PC-9 (cell line): ENCODE data around the gene GNL1. TPM values are rescaled to one million over a fixed set of nuclear protein-coding genes. Genes with fewer than 3 reads are reported as not detected.
"Not testable (repeated sequence)": the region's sequence is repeated elsewhere in the genome, so short reads cannot be mapped to it uniquely, and the experiment has no call there.

ENCODE experiments used
- BruUV-seq: library from RNA; stranded (reverse); fragments of 400-500 nt; replicated peaks from 2 replicates; lab custom pipeline; 2021; lab: Mats Ljungman, UMichigan
- CTCF ChIA-PET: fragments of 300-600 bp; sonication (Branson Sonifier 250); formaldehyde crosslinking; loops from one replicate; lab custom pipeline; 2022; ENCODE audit warnings: antibody characterized with exemption; lab: Charles Lee
- POLR2A ChIA-PET: fragments of 300-600 bp; sonication (Branson Sonifier 250); formaldehyde crosslinking; loops from one replicate; lab custom pipeline; 2022; ENCODE audit warnings: antibody characterized with exemption; ENCODE audit not compliant: unreplicated experiment; lab: Charles Lee
- DNase-seq, 2 experiments: peaks; one replicate each; pipeline versions ENCODE4 v3.0.0 to v3.0.0-alpha.2; 2015 to 2022; ENCODE audit warnings: mixed read lengths in 1 of 2
- H2AFZ ChIP-seq: fragments of 200-600 bp; sonication (generic); 2 replicates; pipeline ENCODE4 v1.8.1; 2017; ENCODE audit warnings: antibody characterized with exemption
- H3F3A ChIP-seq: fragments of 200-600 bp; sonication (generic); 2 replicates; pipeline ENCODE4 v1.8.1; 2017; ENCODE audit warnings: antibody characterized with exemption, mild to moderate bottlenecking, low read depth; ENCODE audit not compliant: insufficient read depth
- H3K27ac ChIP-seq: fragments of 200-600 bp; sonication (generic); 2 replicates; pipeline ENCODE4 v1.6.1; 2016; ENCODE audit warnings: mixed run types
- H3K27me3 ChIP-seq: fragments of 200-600 bp; sonication (generic); 2 replicates; pipeline ENCODE4 v1.6.1; 2016; ENCODE audit warnings: low read depth, mixed run types; ENCODE audit not compliant: insufficient read depth
- H3K36me3 ChIP-seq: fragments of 200-600 bp; sonication (generic); 2 replicates; pipeline ENCODE4 v1.6.1; 2016; ENCODE audit warnings: low read depth, mixed run types
- H3K4me1 ChIP-seq: fragments of 200-600 bp; sonication (generic); replicated peaks from 2 replicates; pipeline ENCODE4 v1.6.1; 2016; ENCODE audit warnings: mixed run types; ENCODE audit not compliant: insufficient read depth
- H3K4me2 ChIP-seq: fragments of 200-600 bp; sonication (generic); 2 replicates; pipeline ENCODE4 v1.6.1; 2017; ENCODE audit warnings: mixed run types
- H3K4me3 ChIP-seq: fragments of 200-600 bp; sonication (generic); 2 replicates; pipeline ENCODE4 v1.6.1; 2016; ENCODE audit warnings: mixed run types
- H3K79me2 ChIP-seq: fragments of 200-600 bp; sonication (generic); 2 replicates; pipeline ENCODE4 v1.6.1; 2017; ENCODE audit warnings: low read depth, mixed run types
- H3K9me2 ChIP-seq: fragments of 200-600 bp; sonication (generic); 2 replicates; pipeline ENCODE4 v1.8.1; 2017; ENCODE audit warnings: mild to moderate bottlenecking; ENCODE audit not compliant: insufficient read depth
- H3K9me3 ChIP-seq: fragments of 200-600 bp; sonication (generic); 2 replicates; pipeline ENCODE4 v1.8.1; 2016; ENCODE audit warnings: low read depth; ENCODE audit not compliant: insufficient read depth
- H4K20me1 ChIP-seq: fragments of 200-600 bp; sonication (generic); 2 replicates; pipeline ENCODE4 v1.8.1; 2017; ENCODE audit not compliant: insufficient read depth
- EZH2 ChIP-seq: fragments of 200-600 bp; sonication (generic); IDR thresholded peaks from 2 replicates; pipeline ENCODE4 v1.8.0; 2017; ENCODE audit warnings: antibody characterized with exemption, low read depth
- intact Hi-C: fragments of 100-400 bp; cut with micrococcal nuclease; formaldehyde crosslinking; loops from one replicate; pipeline ENCODE4 v1.10.0; 2022; ENCODE audit not compliant: unreplicated experiment
- total RNA-seq: library from RNA; stranded (reverse); gene quantifications from 2 replicates; pipeline ENCODE4 v1.2.3, GENCODE V29; 2021
- TF ChIP-seq, protein P1 (sequence below): fragments of 200-600 bp; sonication (generic); conservative IDR thresholded peaks from 2 replicates; pipeline ENCODE4 v1.6.1; 2017; ENCODE audit warnings: mixed run types, antibody characterized with exemption, mild to moderate bottlenecking, moderate library complexity

GNL1 gene
- total RNA-seq, 1 experiment from 2014 or later: 114 TPM

- Histone ChIP-seq H3K4me2 (no peak overlapping the region), H3K4me3 (no peak overlapping the region), H3K36me3 (no peaks in the 10 kb centered on the region), H3K4me1 (peaks cover 23% of the 10 kb centered on the region), H4K20me1 (no peaks in the 10 kb centered on the region), H3K27ac (no peak overlapping the region), H3K27me3 (no peaks in the 10 kb centered on the region), H2AFZ (no peak overlapping the region), H3K9me3 (no peaks in the 10 kb centered on the region), H3F3A (peaks cover 12% of the 10 kb centered on the region; the same call in 1 of the 2 replicates), H3K79me2 (no peaks in the 10 kb centered on the region), H3K9me2 (no peaks in the 10 kb centered on the region)
- TF ChIP-seq, protein P1, sequence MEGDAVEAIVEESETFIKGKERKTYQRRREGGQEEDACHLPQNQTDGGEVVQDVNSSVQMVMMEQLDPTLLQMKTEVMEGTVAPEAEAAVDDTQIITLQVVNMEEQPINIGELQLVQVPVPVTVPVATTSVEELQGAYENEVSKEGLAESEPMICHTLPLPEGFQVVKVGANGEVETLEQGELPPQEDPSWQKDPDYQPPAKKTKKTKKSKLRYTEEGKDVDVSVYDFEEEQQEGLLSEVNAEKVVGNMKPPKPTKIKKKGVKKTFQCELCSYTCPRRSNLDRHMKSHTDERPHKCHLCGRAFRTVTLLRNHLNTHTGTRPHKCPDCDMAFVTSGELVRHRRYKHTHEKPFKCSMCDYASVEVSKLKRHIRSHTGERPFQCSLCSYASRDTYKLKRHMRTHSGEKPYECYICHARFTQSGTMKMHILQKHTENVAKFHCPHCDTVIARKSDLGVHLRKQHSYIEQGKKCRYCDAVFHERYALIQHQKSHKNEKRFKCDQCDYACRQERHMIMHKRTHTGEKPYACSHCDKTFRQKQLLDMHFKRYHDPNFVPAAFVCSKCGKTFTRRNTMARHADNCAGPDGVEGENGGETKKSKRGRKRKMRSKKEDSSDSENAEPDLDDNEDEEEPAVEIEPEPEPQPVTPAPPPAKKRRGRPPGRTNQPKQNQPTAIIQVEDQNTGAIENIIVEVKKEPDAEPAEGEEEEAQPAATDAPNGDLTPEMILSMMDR: no peak
- no peak for TF ChIP-seq EZH2
- BruUV-seq: no TSS peak
- intact Hi-C loops: no loop called here
- no peak for DNase-seq
- ChIA-PET POLR2A (interaction anchor here (0.6 to 0.7 kb wide), 2 partner anchors 49 to 785 kb away, joined by 3 to 47 read pairs; no protein-coding TSS in a partner anchor), CTCF (interaction anchor here (0.6 to 0.9 kb wide), 2 partner anchors 11 to 21 kb away, joined by 5 to 7 read pairs; no protein-coding TSS in a partner anchor)
Measured at GRCh38 chr6:30533460-30534294, 22.6 kb downstream of the GNL1 start.

GRCh38 chr6:30530014-30530413 is 26.3 kb downstream of the GNL1 start:
- H3K27me3 ChIP-seq: no peaks in the 10 kb centered on the region
- 0 out of 2 replicates have a peak overlapping the region, but pooled peaks have one; percentile 9 for H2AFZ ChIP-seq
- H3K36me3 ChIP-seq: no peaks in the 10 kb centered on the region
- no peak overlapping the region for H3K4me3 ChIP-seq
- H3K27ac ChIP-seq: peak overlapping the region; percentile 25
- no peaks in the 10 kb centered on the region for H3K79me2 ChIP-seq
- DNase-seq: no peak
- intact Hi-C loops: no loop called here
- 0 out of 2 replicates have a peak, but pooled peaks cover 7% of the 10 kb centered on the region for H3K9me3 ChIP-seq
- H3K9me2 ChIP-seq: no peaks in the 10 kb centered on the region
- ChIA-PET CTCF (interaction anchor here (0.6 kb wide), 1 partner anchor 85 kb away, joined by 13 read pairs; no protein-coding TSS in a partner anchor), POLR2A (interaction anchor here (0.5 kb wide), 1 partner anchor 14 kb away, joined by 13 read pairs; no protein-coding TSS in a partner anchor)
- peak overlapping the region; percentile 32 for H3K4me2 ChIP-seq
- H3F3A ChIP-seq: peaks cover 23% of the 10 kb centered on the region
- H3K4me1 ChIP-seq: peaks cover 34% of the 10 kb centered on the region
- BruUV-seq: no TSS peak
- no peaks in the 10 kb centered on the region for H4K20me1 ChIP-seq
- TF ChIP-seq, protein P1: no peak
- TF ChIP-seq EZH2: no peak

DNA sequence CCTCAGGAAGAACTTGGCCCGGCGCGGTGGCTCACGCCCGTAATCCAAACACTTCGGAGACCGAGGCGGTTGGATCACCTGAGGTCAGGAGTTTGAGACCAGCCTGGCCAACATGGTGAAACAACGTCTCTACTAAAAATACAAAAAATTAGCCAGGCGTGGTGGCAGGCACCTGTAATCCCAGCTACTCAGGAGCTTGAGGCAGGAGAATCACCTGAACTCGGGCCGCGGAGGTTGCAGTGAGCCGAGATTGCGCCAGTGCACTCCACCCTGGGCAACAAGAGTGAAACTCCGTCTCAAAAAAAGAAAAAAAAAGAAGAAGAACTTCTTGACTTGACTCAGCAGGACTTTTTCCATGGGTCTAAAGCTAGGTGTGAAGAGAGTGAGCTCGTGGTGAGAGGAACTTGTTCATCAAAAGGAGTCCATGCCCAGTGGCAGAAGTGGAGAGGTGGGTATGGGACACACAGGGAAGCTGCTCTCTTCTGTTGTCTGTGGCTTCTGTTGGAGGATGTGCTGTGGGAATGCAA is 26.9 kb downstream of the GNL1 start:
- H4K20me1 ChIP-seq, intact Hi-C loops, H3K9me2 ChIP-seq, BruUV-seq, H3K27me3 ChIP-seq, H3K9me3 ChIP-seq, DNase-seq, H3K4me3 ChIP-seq, H3K36me3 ChIP-seq, H3K79me2 ChIP-seq: not testable (repeated sequence)
- 0 out of 2 replicates have a peak overlapping the region, but pooled peaks have one; percentile 9 for H2AFZ ChIP-seq
- POLR2A ChIA-PET: interaction anchor here (0.5 to 0.6 kb wide), 2 partner anchors 13 to 291 kb away, joined by 3 to 13 read pairs; no protein-coding TSS in a partner anchor
- peaks cover 34% of the 10 kb centered on the region for H3K4me1 ChIP-seq
- peak overlapping the region; percentile 25 for H3K27ac ChIP-seq
- peaks cover 23% of the 10 kb centered on the region for H3F3A ChIP-seq
- CTCF ChIA-PET: interaction anchor here (0.6 kb wide), 3 partner anchors 12 to 85 kb away, joined by 3 to 13 read pairs (median 4); no protein-coding TSS in a partner anchor
- H3K4me2 ChIP-seq: peak overlapping the region; percentile 32

GRCh38 chr6:30526444-30526843 is 29.8 kb downstream of the GNL1 start:
- H3K27ac ChIP-seq, H2AFZ ChIP-seq, H3K36me3 ChIP-seq, H3K79me2 ChIP-seq, POLR2A ChIA-PET, intact Hi-C loops, BruUV-seq, H3K4me2 ChIP-seq, H3K9me2 ChIP-seq, H3K27me3 ChIP-seq, H4K20me1 ChIP-seq, DNase-seq, H3K4me3 ChIP-seq, H3K9me3 ChIP-seq, CTCF ChIA-PET: not testable (repeated sequence)
- H3F3A ChIP-seq: peaks cover 23% of the 10 kb centered on the region
- H3K4me1 ChIP-seq: peaks cover 45% of the 10 kb centered on the region

- peaks cover 29% of the 10 kb centered on the region for H3K4me1 ChIP-seq
- H2AFZ ChIP-seq, H4K20me1 ChIP-seq, H3K4me3 ChIP-seq, H3K27ac ChIP-seq, H3K36me3 ChIP-seq, intact Hi-C loops, H3K9me2 ChIP-seq, DNase-seq, H3K9me3 ChIP-seq, POLR2A ChIA-PET, H3K27me3 ChIP-seq, H3K79me2 ChIP-seq, BruUV-seq: not testable (repeated sequence)
- CTCF ChIA-PET: interaction anchor here (1.2 kb wide), 1 partner anchor 10 kb away, joined by 3 read pairs; no protein-coding TSS in a partner anchor
- peaks cover 14% of the 10 kb centered on the region; the same call in 1 of the 2 replicates for H3F3A ChIP-seq
- peak overlapping the region; percentile 51; the same call in 1 of the 2 replicates for H3K4me2 ChIP-seq
Measured at GRCh38 chr6:30521952-30522351, 34.3 kb downstream of the GNL1 start.
